Lower leg skin (tissue), 4 donors: ENCODE data around the gene SPATA3. TPM values are rescaled to one million over a fixed set of nuclear protein-coding genes. Genes with fewer than 3 reads are reported as not detected.
"Not testable (repeated sequence)": the region's sequence is repeated elsewhere in the genome, so short reads cannot be mapped to it uniquely, and the experiment has no call there.

ENCODE experiments used
- DNase-seq, 2 donors: peaks; one replicate each; pipeline ENCODE4 v3.0.0-alpha.2; 2019; ENCODE audit warnings: low spot score in 2 of 2
- H3K4me3 ChIP-seq: fragments of 200-600 bp; sonication (generic); 2 replicates; pipeline ENCODE4 v1.5.1; 2017; ENCODE audit warnings: mild to moderate bottlenecking, low read depth; ENCODE audit not compliant: poor library complexity, severe bottlenecking
- POLR2A ChIP-seq, 2 donors: fragments of 450-650 bp; IDR thresholded peaks; one replicate each; pipeline ENCODE4 v1.6.1; 2016 to 2017; ENCODE audit warnings: antibody characterized with exemption in 2 of 2, mild to moderate bottlenecking in 1 of 2, moderate library complexity in 1 of 2
- WGBS, 2 donors: methylation state at CpG; one replicate each; pipeline ENCODE4 v1.1.5; 2018; 5-methylcytosine and 5-hydroxymethylcytosine counted together
- intact Hi-C: fragments of 100-400 bp; cut with DNase I; formaldehyde crosslinking; loops from one replicate; pipeline ENCODE4 v1.15.0; 2023; ENCODE audit warnings: low total_unique reads
- total RNA-seq, 4 donors: library from RNA; depleted of rRNA; stranded (reverse); fragments of >200 nt; gene quantifications; one replicate each; pipeline ENCODE4 v1.1.0, GENCODE V29; 2016
- TF ChIP-seq, protein P1 (sequence below), 3 donors: fragments of 450-650 bp; IDR thresholded peaks; one replicate each; pipeline ENCODE4 v1.5.1; 2016; ENCODE audit warnings: antibody characterized with exemption in 3 of 3, mild to moderate bottlenecking in 3 of 3, moderate library complexity in 2 of 3

SPATA3 gene
- total RNA-seq, 4 donors from 2014 or later = 0.25 TPM; not detected in 3

DNA sequence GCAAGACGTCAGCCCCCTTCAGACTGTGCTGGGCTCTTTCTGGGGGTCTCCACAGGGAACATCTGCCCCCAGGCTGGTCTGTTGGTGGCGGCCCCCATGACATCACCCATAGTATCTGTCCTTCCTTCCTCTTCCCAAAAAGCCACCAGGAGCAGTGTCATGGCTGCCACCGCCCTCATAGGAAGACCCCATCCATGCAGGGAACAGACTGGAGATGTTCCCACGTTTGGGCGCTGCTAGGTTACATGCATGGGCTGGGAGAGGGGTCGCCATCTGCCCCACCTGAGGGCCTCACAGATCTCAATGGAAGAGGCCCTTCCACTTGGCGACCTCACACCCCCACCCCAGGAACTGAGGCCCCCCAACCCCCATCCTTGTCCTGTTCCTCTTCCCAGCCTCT lies 5.1 kb downstream of the SPATA3 start:
- no peak overlapping the region for H3K4me3 ChIP-seq
- DNase-seq = no peak
- TF ChIP-seq POLR2A (IDR thresholded peaks at IDR 0.05) = no peak
- TF ChIP-seq, protein P1, sequence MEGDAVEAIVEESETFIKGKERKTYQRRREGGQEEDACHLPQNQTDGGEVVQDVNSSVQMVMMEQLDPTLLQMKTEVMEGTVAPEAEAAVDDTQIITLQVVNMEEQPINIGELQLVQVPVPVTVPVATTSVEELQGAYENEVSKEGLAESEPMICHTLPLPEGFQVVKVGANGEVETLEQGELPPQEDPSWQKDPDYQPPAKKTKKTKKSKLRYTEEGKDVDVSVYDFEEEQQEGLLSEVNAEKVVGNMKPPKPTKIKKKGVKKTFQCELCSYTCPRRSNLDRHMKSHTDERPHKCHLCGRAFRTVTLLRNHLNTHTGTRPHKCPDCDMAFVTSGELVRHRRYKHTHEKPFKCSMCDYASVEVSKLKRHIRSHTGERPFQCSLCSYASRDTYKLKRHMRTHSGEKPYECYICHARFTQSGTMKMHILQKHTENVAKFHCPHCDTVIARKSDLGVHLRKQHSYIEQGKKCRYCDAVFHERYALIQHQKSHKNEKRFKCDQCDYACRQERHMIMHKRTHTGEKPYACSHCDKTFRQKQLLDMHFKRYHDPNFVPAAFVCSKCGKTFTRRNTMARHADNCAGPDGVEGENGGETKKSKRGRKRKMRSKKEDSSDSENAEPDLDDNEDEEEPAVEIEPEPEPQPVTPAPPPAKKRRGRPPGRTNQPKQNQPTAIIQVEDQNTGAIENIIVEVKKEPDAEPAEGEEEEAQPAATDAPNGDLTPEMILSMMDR (IDR thresholded peaks at IDR 0.05) = no peak
- intact Hi-C loops = no loop called here
- WGBS, 2 donors = 75 to 88% methylated on average over 7 of the region's 7 CpGs

DNA sequence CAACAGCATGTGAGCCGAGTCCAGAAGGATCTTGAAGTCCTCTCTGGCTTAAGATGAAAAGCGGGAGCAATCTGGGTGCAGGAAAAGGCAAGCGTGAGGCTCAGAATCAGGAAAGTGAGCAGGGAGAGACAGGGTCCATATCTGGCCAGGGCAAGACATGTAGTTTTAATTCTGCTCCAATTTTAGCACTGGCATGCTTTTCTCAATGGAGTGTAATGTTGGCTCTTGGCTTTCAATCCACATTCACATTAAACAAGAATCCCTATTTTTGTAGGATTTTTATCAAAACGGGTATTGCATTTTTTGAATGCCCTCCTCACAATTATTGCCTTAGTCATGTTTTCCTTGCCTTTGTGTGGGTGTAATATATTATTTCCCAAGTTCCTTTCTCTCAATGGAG lies 6.0 kb downstream of the SPATA3 start:
- DNase-seq = peak in 1 of 2 donors; percentile 25
- intact Hi-C loops = no loop called here
- TF ChIP-seq POLR2A (IDR thresholded peaks at IDR 0.05) = no peak
- TF ChIP-seq, protein P1 (IDR thresholded peaks at IDR 0.05) = no peak
- no peak overlapping the region for H3K4me3 ChIP-seq
- 27 to 46% methylated on average over 4 of the region's 4 CpGs for WGBS, 2 donors

DNA sequence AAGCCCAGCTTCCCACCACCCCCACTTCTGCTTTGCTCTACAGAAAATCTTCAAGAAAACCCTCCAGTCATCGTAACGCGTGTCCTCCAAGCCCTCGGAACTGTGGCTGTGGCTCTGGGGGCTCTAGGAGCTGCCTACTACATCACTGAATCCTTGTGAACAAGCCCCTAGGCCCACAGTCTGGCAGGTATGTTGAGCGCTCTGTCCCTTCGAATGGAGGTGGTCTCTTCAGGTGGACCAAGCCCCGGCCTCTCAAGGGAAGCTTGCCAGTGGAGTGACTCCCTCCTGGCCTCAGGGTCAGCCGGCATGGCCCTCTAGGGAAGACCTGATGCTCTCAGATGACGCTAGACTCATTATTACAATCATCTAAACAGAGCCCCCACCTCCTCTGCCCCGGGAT lies 6.7 kb downstream of the SPATA3 start:
- intact Hi-C loops = no loop called here
- 86 to 94% methylated on average over 10 of the region's 10 CpGs for WGBS, 2 donors

DNA sequence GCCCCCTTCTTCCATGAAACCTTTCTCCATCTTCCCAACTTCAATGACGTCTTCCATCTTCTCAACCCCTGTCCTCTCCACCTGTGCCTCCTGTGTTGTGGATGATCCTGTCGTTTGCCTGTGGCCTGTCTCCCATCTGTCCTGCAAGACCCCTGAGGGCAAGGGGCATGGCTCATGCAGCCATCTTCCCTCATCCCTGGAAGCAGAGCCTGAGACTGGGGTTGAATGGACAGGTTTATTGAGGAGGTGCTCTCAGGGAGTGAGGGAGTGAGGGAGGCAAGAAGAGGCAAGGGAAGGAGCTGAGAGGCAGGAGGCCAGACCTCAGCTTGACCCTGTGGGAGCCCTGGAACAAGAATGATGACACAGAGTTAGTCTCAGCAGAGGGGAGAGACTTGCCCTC lies 7.3 kb downstream of the SPATA3 start:
- WGBS, 2 donors = 79 to 90% methylated on average over 2 of the region's 2 CpGs
- H3K4me3 ChIP-seq = no peak overlapping the region
- peak in 1 of 2 donors; percentile 57 for DNase-seq
- TF ChIP-seq, protein P1 (IDR thresholded peaks at IDR 0.05) = no peak
- TF ChIP-seq POLR2A (IDR thresholded peaks at IDR 0.05) = no peak
- intact Hi-C loops = no loop called here

More for the DNA sequence above, 6.7 kb downstream of the SPATA3 start:
- peak in 1 of 2 donors; percentile 58 for DNase-seq
- TF ChIP-seq POLR2A (IDR thresholded peaks at IDR 0.05) = no peak
- TF ChIP-seq, protein P1 (IDR thresholded peaks at IDR 0.05) = no peak
- H3K4me3 ChIP-seq = no peak overlapping the region

DNA sequence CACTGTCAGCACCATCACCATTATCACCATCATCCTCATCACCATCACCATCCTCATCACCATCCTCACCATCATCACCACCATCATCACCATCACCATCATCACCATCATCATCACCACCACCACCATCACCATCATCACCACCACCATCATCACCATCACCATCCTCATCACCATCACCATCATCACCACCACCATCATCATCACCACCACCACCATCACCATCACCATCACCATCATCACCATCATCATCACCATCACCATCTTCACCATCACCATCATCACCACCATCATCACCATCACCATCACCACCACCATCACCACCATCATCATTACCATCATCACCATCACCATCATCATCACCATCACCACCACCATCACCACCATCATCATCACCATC lies 9.0 kb downstream of the SPATA3 start:
- H3K4me3 ChIP-seq, intact Hi-C loops, DNase-seq: not testable (repeated sequence)

DNA sequence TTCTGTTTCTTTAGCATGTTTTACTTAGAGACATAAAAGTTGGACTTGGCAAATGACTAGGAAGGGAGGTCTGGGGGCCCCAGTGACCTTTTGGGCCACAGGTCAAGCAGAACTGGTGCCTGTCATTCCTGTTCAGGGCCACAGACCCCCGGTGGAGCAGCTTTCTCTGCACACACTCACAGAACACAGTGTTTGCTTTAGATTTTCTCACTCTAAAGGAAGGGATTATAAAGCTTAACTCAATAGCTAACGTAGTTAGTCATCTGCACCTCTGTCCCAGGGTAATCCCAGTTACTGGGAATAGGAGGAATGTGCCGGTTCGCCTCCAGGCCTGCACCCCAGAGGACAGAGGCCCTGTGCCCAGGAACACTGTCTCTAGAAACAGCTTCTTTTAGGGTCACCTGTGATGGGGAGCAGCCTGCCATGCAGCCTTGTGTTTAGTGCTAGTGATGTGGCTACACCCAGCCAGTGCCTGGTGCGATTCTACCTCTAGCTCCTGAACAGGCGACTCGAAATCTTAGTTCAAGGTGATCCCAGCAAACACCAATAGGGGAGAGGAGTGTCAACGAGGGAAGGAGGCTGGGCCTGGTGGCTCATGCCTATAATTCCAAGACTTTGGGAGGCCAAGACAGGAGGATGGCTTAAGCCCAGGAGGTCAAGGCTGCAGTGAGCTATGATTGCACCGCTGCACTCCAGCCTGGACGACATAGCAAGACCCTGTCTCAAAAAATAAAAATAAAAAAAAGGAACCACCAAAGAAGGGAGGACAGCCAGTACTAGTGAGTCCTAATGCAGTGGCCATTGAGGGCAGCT lies 11.6 kb downstream of the SPATA3 start:
- intact Hi-C loops = no loop called here
- 69 to 73% methylated on average over 10 of the region's 10 CpGs for WGBS, 2 donors

More for the DNA sequence above, 11.6 kb downstream of the SPATA3 start:
- TF ChIP-seq POLR2A (IDR thresholded peaks at IDR 0.05) = no peak
- TF ChIP-seq, protein P1 (IDR thresholded peaks at IDR 0.05) = no peak
- no peak overlapping the region for H3K4me3 ChIP-seq
- DNase-seq = no peak
